Measurements from ENCODE around the gene KMT2D.
A peak's percentile ranks its signal among the peaks of the same experiment; 100 is the strongest.

Gene KMT2D

GRCh38 chr12:49025463-49025862 is 35.1 kb downstream of the KMT2D start:
- Mint-ChIP-seq H3K9me3 (no peaks in the 10 kb centered on the region), H3K4me3 (no peak overlapping the region), H3K27me3 (no peaks in the 10 kb centered on the region), H3K36me3 (ENCODE audit: low read depth) (peaks cover 54% of the 10 kb centered on the region), H3K4me1 (ENCODE audit: low read depth) (no peaks in the 10 kb centered on the region), H3K27ac (no peak overlapping the region)

GRCh38 chr12:49024543-49024942 is 36.1 kb downstream of the KMT2D start:
- H3K36me3 Mint-ChIP-seq (ENCODE audit: low read depth): peaks cover 48% of the 10 kb centered on the region

GRCh38 chr12:49023812-49024211 is 36.8 kb downstream of the KMT2D start:
- H3K4me1 Mint-ChIP-seq (ENCODE audit: low read depth): peaks cover 12% of the 10 kb centered on the region
- H3K4me3 Mint-ChIP-seq: no peak overlapping the region
- peaks cover 42% of the 10 kb centered on the region for H3K36me3 Mint-ChIP-seq (ENCODE audit: low read depth)
- no peaks in the 10 kb centered on the region for H3K9me3 Mint-ChIP-seq
- H3K27me3 Mint-ChIP-seq: no peaks in the 10 kb centered on the region
- H3K27ac Mint-ChIP-seq: no peak overlapping the region

More at GRCh38 chr12:49024543-49024942, 36.1 kb downstream of the KMT2D start:
- Mint-ChIP-seq H3K4me3 (no peak overlapping the region), H3K9me3 (no peaks in the 10 kb centered on the region), H3K4me1 (ENCODE audit: low read depth) (peaks cover 5% of the 10 kb centered on the region), H3K27ac (no peak overlapping the region), H3K27me3 (no peaks in the 10 kb centered on the region)

GRCh38 chr12:49022558-49023178 is 37.9 kb downstream of the KMT2D start:
- H3K27me3 Mint-ChIP-seq: no peaks in the 10 kb centered on the region
- no peaks in the 10 kb centered on the region for H3K9me3 Mint-ChIP-seq
- H3K4me3 Mint-ChIP-seq: no peak overlapping the region
- H3K4me1 Mint-ChIP-seq (ENCODE audit: low read depth): peaks cover 19% of the 10 kb centered on the region
- H3K27ac Mint-ChIP-seq: no peak overlapping the region
- peaks cover 31% of the 10 kb centered on the region for H3K36me3 Mint-ChIP-seq (ENCODE audit: low read depth)

- Mint-ChIP-seq H3K4me1 (ENCODE audit: low read depth) (peaks cover 32% of the 10 kb centered on the region), H3K9me3 (no peaks in the 10 kb centered on the region), H3K4me3 (no peak overlapping the region), H3K27ac (no peak overlapping the region), H3K27me3 (no peaks in the 10 kb centered on the region), H3K36me3 (ENCODE audit: low read depth) (peaks cover 28% of the 10 kb centered on the region)
These were observed 39.2 kb downstream of the KMT2D start for GRCh38 chr12:49021292-49021915.

- peaks cover 27% of the 10 kb centered on the region for H3K36me3 Mint-ChIP-seq (ENCODE audit: low read depth)
- H3K27ac Mint-ChIP-seq: no peak overlapping the region
- H3K27me3 Mint-ChIP-seq: no peaks in the 10 kb centered on the region
- peaks cover 38% of the 10 kb centered on the region for H3K4me1 Mint-ChIP-seq (ENCODE audit: low read depth)
- H3K4me3 Mint-ChIP-seq: no peak overlapping the region
- no peaks in the 10 kb centered on the region for H3K9me3 Mint-ChIP-seq
These were observed 40.2 kb downstream of the KMT2D start for GRCh38 chr12:49020441-49020840.

GRCh38 chr12:49019443-49020324 is 40.9 kb downstream of the KMT2D start:
- Mint-ChIP-seq H3K27ac (peak overlapping the region; percentile 97), H3K4me1 (ENCODE audit: low read depth) (peaks cover 42% of the 10 kb centered on the region), H3K27me3 (no peaks in the 10 kb centered on the region), H3K9me3 (no peaks in the 10 kb centered on the region), H3K4me3 (peak overlapping the region; percentile 91), H3K36me3 (ENCODE audit: low read depth) (peaks cover 30% of the 10 kb centered on the region)

- peaks cover 30% of the 10 kb centered on the region for H3K36me3 Mint-ChIP-seq (ENCODE audit: low read depth)
These were observed 41.5 kb downstream of the KMT2D start for GRCh38 chr12:49019120-49019430.

GRCh38 chr12:49018261-49019119 is 42.1 kb downstream of the KMT2D start, which contains the start of gene PRKAG1:
Gene PRKAG1, minus strand, starts transcription at chr12:49018776. Its CDS starts 36 bp downstream, at chr12:49018740.
- Mint-ChIP-seq H3K4me3 (peak within 1 kb of the TSS; percentile 91), H3K27ac (peak within 1 kb of the TSS; percentile 97), H3K4me1 (ENCODE audit: low read depth) (peaks cover 42% of the 10 kb centered on the region), H3K36me3 (ENCODE audit: low read depth) (peaks cover 30% of the 10 kb centered on the region), H3K9me3 (no peaks in the 10 kb centered on the region), H3K27me3 (no peaks in the 10 kb centered on the region)

More at GRCh38 chr12:49019120-49019430, 41.5 kb downstream of the KMT2D start:
- H3K27ac Mint-ChIP-seq: peak overlapping the region; percentile 97
- peak overlapping the region; percentile 91 for H3K4me3 Mint-ChIP-seq
- no peaks in the 10 kb centered on the region for H3K27me3 Mint-ChIP-seq
- no peaks in the 10 kb centered on the region for H3K9me3 Mint-ChIP-seq
- peaks cover 42% of the 10 kb centered on the region for H3K4me1 Mint-ChIP-seq (ENCODE audit: low read depth)

GRCh38 chr12:49017891-49018260 is 42.7 kb downstream of the KMT2D start:
- Mint-ChIP-seq H3K27me3 (no peaks in the 10 kb centered on the region), H3K4me1 (ENCODE audit: low read depth) (peaks cover 42% of the 10 kb centered on the region), H3K9me3 (no peaks in the 10 kb centered on the region), H3K4me3 (peak overlapping the region; percentile 91), H3K27ac (peak overlapping the region; percentile 97), H3K36me3 (ENCODE audit: low read depth) (peaks cover 34% of the 10 kb centered on the region)

- Mint-ChIP-seq H3K27ac (no peak overlapping the region), H3K4me1 (ENCODE audit: low read depth) (peaks cover 42% of the 10 kb centered on the region), H3K4me3 (no peak overlapping the region)
These were observed 45.4 kb downstream of the KMT2D start for GRCh38 chr12:49015196-49015595.

GRCh38 chr12:49014547-49014946 is 46.0 kb downstream of the KMT2D start:
- Mint-ChIP-seq H3K4me3 (no peak overlapping the region), H3K27ac (no peak overlapping the region), H3K4me1 (ENCODE audit: low read depth) (peaks cover 38% of the 10 kb centered on the region), H3K36me3 (ENCODE audit: low read depth) (peaks cover 50% of the 10 kb centered on the region), H3K9me3 (no peaks in the 10 kb centered on the region), H3K27me3 (no peaks in the 10 kb centered on the region)

More at GRCh38 chr12:49015196-49015595, 45.4 kb downstream of the KMT2D start:
- Mint-ChIP-seq H3K27me3 (no peaks in the 10 kb centered on the region), H3K36me3 (ENCODE audit: low read depth) (peaks cover 45% of the 10 kb centered on the region), H3K9me3 (no peaks in the 10 kb centered on the region)

GRCh38 chr12:49013428-49013827 is 47.2 kb downstream of the KMT2D start:
- Mint-ChIP-seq H3K27ac (no peak overlapping the region), H3K4me3 (no peak overlapping the region), H3K9me3 (no peaks in the 10 kb centered on the region), H3K36me3 (ENCODE audit: low read depth) (peaks cover 60% of the 10 kb centered on the region), H3K27me3 (no peaks in the 10 kb centered on the region), H3K4me1 (ENCODE audit: low read depth) (peaks cover 29% of the 10 kb centered on the region)

- Mint-ChIP-seq H3K36me3 (ENCODE audit: low read depth) (peaks cover 67% of the 10 kb centered on the region), H3K4me3 (no peak overlapping the region), H3K4me1 (ENCODE audit: low read depth) (peaks cover 24% of the 10 kb centered on the region), H3K27ac (no peak overlapping the region), H3K9me3 (no peaks in the 10 kb centered on the region), H3K27me3 (no peaks in the 10 kb centered on the region)
These were observed 47.9 kb downstream of the KMT2D start for GRCh38 chr12:49012739-49013138.
